Measurements from ENCODE around the gene ATP2C2.

Gene ATP2C2

DNA sequence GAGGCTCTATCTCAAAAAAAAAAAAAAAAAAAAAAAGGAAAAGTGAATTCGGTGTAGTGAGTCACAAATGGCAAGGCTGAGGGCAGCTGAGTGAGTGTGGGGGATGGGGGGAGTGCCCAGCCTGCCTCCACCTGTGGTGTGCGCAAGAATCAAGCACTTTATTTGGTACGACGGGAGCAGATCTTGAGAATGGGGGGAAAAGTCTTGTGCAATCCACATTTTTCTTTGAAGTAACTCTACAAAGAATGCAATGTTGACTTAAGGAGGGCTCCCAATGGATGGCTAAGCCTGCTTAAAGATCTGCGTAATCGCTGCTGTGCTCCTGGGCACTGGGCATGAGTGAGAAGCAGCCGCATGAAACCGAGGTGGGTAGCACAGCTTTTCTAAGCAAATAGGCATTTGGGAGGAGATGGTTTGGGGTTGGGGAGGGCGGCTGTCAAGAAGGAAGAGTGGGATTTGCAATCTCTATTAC lies 28.2 kb downstream of the ATP2C2 start:
- POLR2A ChIA-PET: interaction anchor here (0.7 kb wide), 1 partner anchor 1518 kb away, joined by 3 read pairs; no protein-coding TSS in a partner anchor
- CTCF ChIA-PET: interaction anchor here (0.5 to 0.7 kb wide), 2 partner anchors 22 to 296 kb away, joined by 3 to 5 read pairs; no protein-coding TSS in a partner anchor
- H3K27ac ChIP-seq (ENCODE audit: extremely low read depth, low read depth, low read length): no peak overlapping the region
- H3K9me3 ChIP-seq (ENCODE audit: control insufficient read depth, insufficient read depth, low read depth, low read length): no peaks in the 10 kb centered on the region
- TF ChIP-seq, protein P1, sequence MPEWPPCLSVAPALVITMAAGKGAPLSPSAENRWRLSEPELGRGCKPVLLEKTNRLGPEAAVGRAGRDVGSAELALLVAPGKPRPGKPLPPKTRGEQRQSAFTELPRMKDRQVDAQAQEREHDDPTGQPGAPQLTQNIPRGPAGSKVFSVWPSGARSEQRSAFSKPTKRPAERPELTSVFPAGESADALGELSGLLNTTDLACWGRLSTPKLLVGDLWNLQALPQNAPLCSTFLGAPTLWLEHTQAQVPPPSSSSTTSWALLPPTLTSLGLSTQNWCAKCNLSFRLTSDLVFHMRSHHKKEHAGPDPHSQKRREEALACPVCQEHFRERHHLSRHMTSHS (tag by site-specific recombination; IDR thresholded peaks at IDR 0.05): no peak
- TF ChIP-seq ZNF677 (tag by site-specific recombination; IDR thresholded peaks at IDR 0.05) (no peak), HOXD13 (CRISPR knock-in tag; IDR thresholded peaks at IDR 0.05; ENCODE audit: borderline replicate concordance) (no peak), GLI4 (tag by site-specific recombination; IDR thresholded peaks at IDR 0.05) (no peak), GFI1B (tag by site-specific recombination; IDR thresholded peaks at IDR 0.05) (no peak), ZNF473 (tag by site-specific recombination; IDR thresholded peaks at IDR 0.05) (no peak), BCL11B (tag by site-specific recombination; IDR thresholded peaks at IDR 0.05; ENCODE audit: low read depth) (no peak), ZNF146 (tag by site-specific recombination; IDR thresholded peaks at IDR 0.05) (no peak), ZNF23 (tag by site-specific recombination; IDR thresholded peaks at IDR 0.05; ENCODE audit: borderline replicate concordance) (no peak), TCF7L2 (IDR thresholded peaks at IDR 0.05; ENCODE audit: borderline replicate concordance, low read depth, low read length) (no peak), ZXDB (tag by site-specific recombination; IDR thresholded peaks at IDR 0.05) (no peak), ZNF426 (tag by site-specific recombination; IDR thresholded peaks at IDR 0.05) (no peak), KLF8 (tag by site-specific recombination; IDR thresholded peaks at IDR 0.05) (no peak), ZNF214 (tag by site-specific recombination; IDR thresholded peaks at IDR 0.05; ENCODE audit: borderline replicate concordance) (no peak)
- TF ChIP-seq, protein P2, sequence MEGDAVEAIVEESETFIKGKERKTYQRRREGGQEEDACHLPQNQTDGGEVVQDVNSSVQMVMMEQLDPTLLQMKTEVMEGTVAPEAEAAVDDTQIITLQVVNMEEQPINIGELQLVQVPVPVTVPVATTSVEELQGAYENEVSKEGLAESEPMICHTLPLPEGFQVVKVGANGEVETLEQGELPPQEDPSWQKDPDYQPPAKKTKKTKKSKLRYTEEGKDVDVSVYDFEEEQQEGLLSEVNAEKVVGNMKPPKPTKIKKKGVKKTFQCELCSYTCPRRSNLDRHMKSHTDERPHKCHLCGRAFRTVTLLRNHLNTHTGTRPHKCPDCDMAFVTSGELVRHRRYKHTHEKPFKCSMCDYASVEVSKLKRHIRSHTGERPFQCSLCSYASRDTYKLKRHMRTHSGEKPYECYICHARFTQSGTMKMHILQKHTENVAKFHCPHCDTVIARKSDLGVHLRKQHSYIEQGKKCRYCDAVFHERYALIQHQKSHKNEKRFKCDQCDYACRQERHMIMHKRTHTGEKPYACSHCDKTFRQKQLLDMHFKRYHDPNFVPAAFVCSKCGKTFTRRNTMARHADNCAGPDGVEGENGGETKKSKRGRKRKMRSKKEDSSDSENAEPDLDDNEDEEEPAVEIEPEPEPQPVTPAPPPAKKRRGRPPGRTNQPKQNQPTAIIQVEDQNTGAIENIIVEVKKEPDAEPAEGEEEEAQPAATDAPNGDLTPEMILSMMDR (tag by site-specific recombination; IDR thresholded peaks at IDR 0.05): no peak
- no peak overlapping the region for H3K4me3 ChIP-seq (ENCODE audit: low read depth, low read length)
- H3K36me3 ChIP-seq (ENCODE audit: control insufficient read depth in 2 of 2, insufficient read depth in 1 of 2, low read length in 2 of 2): no peaks in the 10 kb centered on the region
- no peaks in the 10 kb centered on the region for H3K4me1 ChIP-seq (ENCODE audit: control insufficient read depth, insufficient read depth, low read length)

DNA sequence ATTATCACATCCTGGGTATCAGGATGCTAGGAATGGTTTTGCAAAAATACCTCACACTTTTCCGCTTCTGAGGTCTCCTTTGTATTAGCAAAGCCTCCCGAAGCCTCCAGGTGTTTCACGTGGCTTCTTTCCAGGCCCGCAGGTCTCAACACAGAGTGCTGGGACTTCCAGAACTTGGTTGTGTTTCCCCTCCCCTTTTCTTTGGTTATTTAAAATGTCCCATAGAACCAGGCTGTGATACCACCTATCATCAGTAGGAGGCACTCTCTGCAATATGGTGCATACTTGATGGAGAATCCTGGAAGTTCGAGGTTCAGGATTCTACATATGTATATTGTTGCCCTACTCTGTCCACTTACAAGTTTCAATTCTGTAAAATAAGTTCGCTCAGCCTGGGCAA lies 28.8 kb downstream of the ATP2C2 start:
- TF ChIP-seq, protein P3, sequence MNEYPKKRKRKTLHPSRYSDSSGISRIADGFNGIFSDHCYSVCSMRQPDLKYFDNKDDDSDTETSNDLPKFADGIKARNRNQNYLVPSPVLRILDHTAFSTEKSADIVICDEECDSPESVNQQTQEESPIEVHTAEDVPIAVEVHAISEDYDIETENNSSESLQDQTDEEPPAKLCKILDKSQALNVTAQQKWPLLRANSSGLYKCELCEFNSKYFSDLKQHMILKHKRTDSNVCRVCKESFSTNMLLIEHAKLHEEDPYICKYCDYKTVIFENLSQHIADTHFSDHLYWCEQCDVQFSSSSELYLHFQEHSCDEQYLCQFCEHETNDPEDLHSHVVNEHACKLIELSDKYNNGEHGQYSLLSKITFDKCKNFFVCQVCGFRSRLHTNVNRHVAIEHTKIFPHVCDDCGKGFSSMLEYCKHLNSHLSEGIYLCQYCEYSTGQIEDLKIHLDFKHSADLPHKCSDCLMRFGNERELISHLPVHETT (tag by site-specific recombination; IDR thresholded peaks at IDR 0.05): no peak
- TF ChIP-seq HOXD13 (CRISPR knock-in tag; IDR thresholded peaks at IDR 0.05; ENCODE audit: borderline replicate concordance) (no peak), GLI2 (tag by site-specific recombination; IDR thresholded peaks at IDR 0.05; ENCODE audit: borderline replicate concordance, low read depth) (no peak), YY2 (tag by site-specific recombination; IDR thresholded peaks at IDR 0.05) (no peak), ZFP69B (tag by site-specific recombination; IDR thresholded peaks at IDR 0.05) (no peak), OVOL3 (tag by site-specific recombination; IDR thresholded peaks at IDR 0.05) (no peak)
- TF ChIP-seq, protein P2 (tag by site-specific recombination; IDR thresholded peaks at IDR 0.05): no peak
- POLR2A ChIA-PET: no interaction called here
- Histone ChIP-seq H3K4me3 (ENCODE audit: low read depth, low read length) (no peak overlapping the region), H3K36me3 (ENCODE audit: control insufficient read depth in 2 of 2, insufficient read depth in 1 of 2, low read length in 2 of 2) (no peaks in the 10 kb centered on the region), H3K4me1 (ENCODE audit: control insufficient read depth, insufficient read depth, low read length) (no peaks in the 10 kb centered on the region), H3K9me3 (ENCODE audit: control insufficient read depth, insufficient read depth, low read depth, low read length) (no peaks in the 10 kb centered on the region), H3K27ac (ENCODE audit: extremely low read depth, low read depth, low read length) (no peak overlapping the region)
- CTCF ChIA-PET: interaction anchor here (0.5 kb wide), 1 partner anchor 297 kb away, joined by 5 read pairs; no protein-coding TSS in a partner anchor

All from HEK293 (cell line).